NCI-H1436 treated with DMSO at 0.1 percent for 48 hours (cell line): ENCODE measurements around the gene PTPRE.
"Not testable (repeated sequence)": the region's sequence is repeated elsewhere in the genome, so short reads cannot be mapped to it uniquely, and the experiment has no call there.

Experiments used
- DNase-seq: peaks from one replicate; lab custom pipeline; 2025; lab: John Stamatoyannopoulos, UW

The PTPRE gene

GRCh38 chr10:127982601-127983000 lies 75.7 kb downstream of the PTPRE start:
- no peak for DNase-seq

DNA sequence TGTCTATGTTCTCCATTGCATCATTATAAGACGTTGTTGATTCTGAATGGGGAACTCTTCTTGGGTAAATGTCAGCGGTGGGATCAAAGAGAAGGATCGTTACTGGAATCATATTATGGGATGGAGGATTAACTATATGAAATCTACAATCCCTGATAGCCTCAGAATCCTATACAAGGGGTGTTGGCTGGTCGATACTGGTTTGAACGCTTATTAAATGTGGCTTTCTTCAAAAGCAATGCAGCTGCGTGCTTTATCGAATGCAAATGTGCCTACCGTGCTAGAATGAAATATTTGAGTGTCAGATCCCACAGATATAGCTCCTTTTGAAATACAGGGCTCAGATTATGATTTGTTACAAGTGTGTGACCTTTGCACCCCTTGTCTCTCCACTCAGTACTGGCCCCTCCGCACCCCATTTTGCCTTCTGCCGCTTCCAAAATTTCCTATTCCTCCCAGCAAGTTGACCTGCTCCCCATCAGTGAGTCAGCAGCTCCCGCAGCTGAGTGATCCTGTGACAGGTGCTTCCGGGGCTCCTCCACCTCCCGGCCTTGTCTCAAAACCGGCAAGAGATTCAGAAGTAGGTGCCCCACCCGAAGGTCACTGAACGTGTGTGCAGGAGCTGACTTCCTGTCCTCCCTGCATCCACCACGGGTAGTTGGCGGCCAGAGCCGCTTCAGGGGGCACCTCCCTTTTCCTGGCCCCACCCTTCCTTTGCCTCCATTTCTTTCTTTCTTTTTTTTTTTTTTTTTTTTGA lies 76.6 kb downstream of the PTPRE start:
- DNase-seq = no peak

DNA sequence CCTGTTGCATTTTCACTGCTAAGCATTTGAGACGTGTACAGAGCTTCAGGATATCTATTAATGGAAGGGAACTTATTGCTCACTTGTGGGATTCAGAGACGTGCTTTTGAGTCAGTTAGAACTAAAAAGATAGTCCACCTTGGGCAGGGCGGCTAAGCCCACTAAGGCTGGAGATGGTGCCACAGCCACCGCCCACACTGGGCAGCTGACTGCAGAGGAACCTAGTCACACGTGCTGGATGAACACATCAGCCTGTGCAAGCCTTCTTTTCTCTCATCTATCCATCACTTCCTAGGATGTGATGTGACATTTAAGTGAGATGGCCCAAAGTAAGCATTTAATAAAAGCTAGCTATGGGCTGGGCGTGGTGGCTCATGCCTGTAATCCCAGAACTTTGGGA lies 78.0 kb downstream of the PTPRE start:
- no peak for DNase-seq

GRCh38 chr10:127986531-127987466 lies 79.9 kb downstream of the PTPRE start:
- no peak for DNase-seq

DNA sequence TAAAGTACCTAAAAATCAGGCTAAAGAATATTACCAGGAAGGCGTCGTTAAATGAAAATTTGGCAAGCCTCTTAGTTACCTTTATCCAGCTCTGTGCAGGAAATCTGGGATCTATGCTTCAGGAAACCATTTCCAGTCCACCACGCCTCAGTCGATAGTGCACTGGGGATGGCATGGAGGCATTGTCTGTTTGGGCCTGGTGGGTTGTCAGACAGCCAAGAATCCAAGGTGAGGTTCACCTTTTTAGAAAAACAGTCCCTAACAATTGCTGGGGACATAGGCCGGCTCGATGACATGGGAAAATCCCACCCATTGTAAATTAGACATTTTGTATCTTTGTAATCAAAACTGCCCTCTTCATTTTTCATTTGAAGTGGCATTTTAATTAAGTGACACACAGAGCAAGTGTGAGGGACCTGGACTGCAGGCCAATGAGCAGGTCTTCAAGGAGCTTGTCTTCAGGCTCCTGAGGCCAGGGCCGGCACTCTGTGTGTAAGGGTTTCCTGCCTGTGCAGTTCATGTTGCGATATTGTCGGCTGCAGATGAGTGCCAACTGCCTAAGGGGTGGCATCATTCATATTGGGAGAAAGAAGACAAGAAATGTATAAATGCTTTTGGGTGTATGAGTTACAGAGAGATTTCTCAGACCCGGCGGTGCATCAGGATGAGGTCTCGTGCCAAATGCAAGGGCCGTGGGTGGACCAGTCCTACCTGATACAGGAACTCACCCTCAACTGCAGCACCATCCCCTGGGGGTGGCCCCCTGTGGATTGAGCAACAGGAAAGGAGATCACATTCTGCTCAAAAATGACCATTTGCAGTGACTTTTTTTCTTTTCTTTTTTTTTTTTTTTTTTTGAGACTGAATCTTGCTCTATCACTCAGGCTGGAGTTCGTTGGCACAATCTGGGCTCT lies 80.8 kb downstream of the PTPRE start:
- no peak for DNase-seq

- no peak for DNase-seq
Observed at GRCh38 chr10:127989481-127990012, 82.6 kb downstream of the PTPRE start.

DNA sequence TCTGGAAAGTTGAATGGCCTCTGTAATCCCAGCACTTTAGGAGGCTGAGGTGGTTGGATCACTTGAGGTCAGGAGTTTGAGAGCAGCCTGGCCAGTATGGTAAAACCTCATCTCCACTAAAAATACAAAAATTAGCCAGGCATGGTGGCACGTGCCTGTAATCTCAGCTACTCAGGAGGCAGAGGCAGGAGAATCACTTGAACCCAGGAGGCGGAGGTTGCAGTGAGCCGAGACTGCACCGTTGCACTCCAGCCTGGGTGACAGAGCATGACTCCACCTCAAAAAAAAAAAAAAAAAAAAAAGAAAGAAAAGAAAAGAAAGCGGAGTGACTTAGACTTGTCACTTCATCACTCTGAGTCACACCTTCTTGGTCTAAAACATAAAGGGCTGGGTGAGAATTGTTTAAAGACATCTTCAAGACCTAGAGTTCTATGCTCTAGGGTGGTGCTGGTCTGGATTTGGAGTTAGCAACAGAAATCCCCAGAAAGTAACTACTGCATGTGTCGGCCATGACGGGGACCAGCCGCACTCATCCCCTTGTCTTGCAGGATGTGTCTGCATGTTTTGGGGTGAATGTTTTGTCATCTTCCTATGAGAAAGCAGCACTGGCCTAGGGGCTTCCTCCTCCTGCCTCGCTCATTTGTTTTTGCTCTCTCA lies 83.4 kb downstream of the PTPRE start:
- DNase-seq = not testable (repeated sequence)

DNA sequence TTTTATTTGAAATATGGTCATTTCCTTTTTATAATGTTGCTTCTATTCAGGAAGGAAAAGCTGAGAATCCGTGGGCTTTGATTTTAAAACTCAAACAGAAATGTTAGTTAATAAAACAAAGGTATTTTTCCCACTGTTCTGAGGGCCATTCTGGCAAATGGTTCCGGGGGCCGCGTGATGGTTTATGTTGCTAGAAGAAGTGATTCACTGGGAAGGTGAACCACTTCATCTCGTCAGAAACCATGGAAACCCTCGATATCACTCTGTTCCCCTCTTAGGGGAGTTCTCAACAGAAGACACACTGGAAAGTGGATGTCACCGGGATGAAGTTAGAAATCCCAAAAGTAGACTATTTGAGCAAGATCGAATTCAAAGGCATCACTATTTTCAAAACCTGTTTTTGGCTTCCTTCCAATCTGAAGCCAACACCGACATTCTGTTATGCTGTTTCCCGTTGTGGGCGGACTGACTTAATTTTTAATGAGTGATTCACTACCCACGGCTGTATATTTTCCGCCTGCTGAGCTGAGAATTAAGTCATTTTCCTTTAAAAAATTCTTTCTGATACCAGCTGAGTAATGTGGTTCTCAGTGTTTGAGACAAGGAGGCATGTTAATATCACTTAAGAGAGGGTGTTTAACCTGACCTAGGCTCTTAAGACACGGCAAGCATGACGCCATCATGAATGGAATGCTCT lies 84.1 kb downstream of the PTPRE start:
- no peak for DNase-seq

DNA sequence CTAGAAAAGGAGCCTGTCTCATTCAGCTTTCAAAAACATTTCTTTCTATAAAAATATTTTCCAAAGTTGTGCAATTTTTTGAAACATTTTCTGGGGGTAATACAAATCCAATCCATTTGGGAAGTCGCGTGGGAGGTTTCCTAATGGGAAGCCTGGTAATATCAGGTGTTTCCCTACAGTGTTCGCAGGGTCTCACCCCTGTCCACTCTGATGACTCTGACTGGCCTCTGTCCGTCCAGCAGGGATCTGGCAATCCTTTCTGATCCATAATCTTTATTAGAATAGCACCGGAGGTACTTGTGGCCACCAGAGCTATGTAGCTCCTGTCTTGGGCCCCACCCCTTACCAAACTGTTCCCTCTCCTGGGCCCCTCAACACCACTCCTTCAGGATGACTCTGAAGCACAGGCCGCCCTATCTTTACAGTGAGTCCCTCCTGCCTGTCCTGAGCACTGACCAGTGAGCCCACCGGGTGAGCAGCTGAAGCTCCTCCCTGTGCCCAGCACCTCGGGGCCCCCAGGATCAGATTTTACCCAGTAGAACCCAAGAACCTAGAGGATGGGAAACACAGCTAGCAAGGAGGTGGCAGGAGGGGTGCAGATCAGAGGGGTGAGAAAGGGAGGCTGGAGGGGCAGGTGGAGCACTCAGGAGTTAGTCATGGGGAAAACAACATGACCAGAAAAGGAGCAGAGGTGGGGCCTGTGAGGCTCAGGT lies 84.8 kb downstream of the PTPRE start:
- no peak for DNase-seq

DNA sequence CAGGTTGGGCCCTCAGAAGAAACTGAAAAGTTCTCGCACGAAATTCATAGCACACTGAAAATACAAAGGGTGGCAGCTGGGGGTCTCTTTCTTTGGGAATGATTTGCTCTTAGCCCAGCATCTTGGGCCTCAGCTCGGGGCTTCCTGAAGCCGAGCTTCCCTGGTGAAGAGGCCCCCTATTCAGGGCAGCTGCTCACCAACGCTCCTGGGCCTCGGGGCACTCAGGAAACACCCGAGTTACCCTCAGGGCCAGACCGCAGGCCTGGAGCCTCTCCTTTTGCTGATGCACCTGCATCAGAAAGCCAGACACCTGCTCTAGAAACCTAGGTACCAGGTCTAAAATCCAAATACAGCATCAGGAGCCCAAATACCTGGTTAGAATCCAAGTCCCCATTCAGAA lies 85.5 kb downstream of the PTPRE start:
- DNase-seq = no peak

DNA sequence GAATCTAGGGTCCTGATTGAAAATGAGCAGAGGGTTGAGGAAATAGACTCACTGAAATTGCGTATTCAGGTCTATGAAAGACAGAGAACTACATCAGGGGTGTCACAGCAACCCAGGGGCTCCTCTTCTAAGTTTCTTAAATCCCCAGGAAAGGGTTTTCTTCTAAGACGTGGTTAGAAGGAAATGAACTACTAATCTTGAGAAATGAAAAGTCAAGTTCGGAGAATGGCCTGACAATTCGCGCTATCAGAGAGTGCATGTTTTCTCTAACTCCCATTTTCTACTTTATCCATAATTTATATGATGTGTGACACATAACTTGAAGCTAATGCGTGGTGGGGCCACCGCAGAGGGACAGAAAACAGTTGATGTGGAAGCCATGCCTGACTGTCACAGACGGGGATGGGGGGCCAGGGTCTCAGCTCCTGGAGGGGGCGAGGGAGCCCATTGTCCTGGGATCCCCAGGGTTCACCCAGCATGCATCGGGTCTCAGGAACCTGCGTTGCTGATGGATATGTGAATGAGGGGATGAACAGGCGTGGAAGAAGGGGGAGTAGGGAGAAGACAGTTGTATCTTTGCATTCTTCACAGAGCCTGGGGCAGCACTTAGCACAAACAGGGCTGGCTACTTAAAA lies 86.3 kb downstream of the PTPRE start:
- DNase-seq = no peak

- DNase-seq = no peak
Observed at GRCh38 chr10:127995939-127996338, 89.0 kb downstream of the PTPRE start.

GRCh38 chr10:127996586-127996985 lies 89.7 kb downstream of the PTPRE start:
- DNase-seq = no peak

DNA sequence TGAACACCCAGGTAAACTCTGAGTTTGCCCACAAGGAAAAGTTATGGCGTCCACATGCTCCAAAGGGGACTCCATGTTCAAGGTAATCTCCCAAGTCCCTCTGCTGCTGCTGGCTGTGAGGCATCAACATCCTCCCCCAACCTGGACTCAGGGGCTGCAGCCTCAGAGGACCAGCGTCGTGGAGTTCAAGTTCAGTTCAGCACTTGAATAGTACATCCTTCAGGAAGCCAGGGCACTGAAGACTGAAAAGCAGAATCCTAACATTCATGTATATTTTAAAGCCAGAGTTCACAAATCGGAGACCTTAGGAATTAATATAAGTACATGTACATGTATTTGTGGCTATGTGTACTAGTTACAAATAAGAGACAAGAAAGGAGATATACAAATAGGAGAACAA lies 90.4 kb downstream of the PTPRE start:
- no peak for DNase-seq

- DNase-seq = no peak
Observed at GRCh38 chr10:127997937-127998336, 91.0 kb downstream of the PTPRE start.

- DNase-seq = no peak
Observed at GRCh38 chr10:127998501-127999144, 91.7 kb downstream of the PTPRE start.

DNA sequence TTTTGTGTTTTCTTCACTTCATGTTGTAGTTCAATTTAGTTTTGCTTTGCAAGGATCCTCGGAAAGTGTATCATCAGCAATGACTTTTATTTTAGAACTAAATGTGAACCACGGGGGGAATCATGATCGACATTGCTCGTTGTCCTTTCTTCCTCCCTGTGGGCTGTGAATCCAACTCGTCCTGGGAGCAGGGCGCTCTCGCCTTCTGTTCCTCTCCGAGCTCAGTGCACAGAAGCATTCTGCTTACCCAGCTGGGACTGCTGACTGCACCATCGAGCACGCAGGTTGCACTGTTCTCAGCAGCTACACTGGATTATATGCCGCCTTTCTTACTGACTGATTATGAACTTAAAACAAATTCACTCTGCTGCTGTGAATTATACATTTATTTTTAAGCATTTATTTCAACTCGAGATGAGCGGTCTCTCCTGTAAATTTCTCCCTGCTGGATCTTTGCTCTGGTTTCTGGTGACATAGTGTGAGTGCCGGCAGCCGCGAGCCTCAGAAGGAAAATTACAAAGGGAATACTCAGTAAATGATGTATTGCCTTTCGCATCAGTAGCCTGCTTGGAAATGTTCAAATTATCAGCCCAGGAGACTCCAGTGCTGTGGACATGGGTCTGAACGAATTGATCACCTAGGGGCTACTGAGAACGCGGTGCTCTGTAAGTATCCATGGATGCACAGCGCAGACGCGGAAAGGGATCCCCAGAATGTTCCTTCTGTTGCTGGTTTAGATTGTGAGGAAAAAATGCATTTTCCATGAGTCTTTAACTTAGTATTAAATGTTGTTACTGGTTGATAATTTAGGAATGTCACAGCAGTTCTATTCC lies 92.6 kb downstream of the PTPRE start:
- DNase-seq = no peak
